HG03442 (cell line): ENCODE data around the gene IL16.

ENCODE experiments used
- ATAC-seq: cut with Tn5 transposase; IDR thresholded peaks from one replicate; pipeline ENCODE4 v1.9.1; 2021; ENCODE audit warnings: mild to moderate bottlenecking, moderate library complexity; ENCODE audit not compliant: unreplicated experiment

Gene IL16

GRCh38 chr15:81289910-81290309, 93.2 kb downstream of the IL16 start:
- no peak for ATAC-seq

DNA sequence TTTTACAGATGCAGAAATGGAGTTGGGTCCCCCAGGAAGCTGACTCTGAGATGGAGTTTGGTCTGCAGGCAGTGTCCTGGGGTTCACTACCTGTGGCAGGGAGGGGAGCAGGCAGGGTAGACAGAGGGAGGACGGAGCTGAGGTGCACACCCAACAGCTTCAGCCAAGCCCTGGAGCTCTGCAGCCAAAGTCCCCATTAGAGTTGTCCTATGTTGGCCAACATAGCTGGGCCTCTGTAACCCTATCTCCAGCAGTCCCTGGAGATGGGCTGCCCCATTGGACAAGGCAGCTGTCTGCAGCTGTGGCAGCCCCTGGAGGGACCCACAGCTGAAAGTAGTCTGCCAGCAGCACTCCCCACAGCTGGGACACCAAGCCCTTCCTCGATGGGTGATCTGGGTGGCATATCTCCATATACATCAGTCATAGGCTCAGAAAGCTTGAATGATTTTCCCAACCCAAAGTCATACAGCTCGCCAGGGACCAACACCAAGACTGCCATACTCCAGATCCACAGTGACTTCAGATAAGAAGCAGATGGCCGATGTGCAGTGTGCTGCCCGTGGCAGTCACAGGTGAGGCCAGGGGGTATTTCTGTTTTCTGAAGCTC, 95.3 kb downstream of the IL16 start:
- peak; percentile 1 for ATAC-seq

- ATAC-seq, result peak; percentile 37
Measured at GRCh38 chr15:81292523-81293001, 95.9 kb downstream of the IL16 start.

GRCh38 chr15:81293728-81294515, 97.2 kb downstream of the IL16 start:
- ATAC-seq, result peak; percentile 57

DNA sequence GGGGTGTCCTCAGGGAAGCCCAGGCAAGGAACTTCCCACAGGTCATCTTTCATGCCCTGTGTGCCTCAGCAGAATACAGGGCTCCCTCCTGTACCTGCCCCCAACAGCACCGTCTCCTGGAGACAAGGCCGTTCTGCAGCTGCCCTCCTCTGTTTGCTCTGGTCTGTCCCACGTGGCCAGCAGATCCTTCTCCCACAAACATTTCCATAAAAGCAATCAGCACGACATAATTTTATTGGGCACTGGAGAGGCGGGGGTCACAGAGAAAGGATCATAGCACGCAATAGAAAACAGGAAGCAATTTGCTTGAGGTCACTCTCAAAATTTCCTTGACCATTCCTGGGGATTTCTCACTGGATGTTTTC, 97.8 kb downstream of the IL16 start:
- ATAC-seq, result no peak

DNA sequence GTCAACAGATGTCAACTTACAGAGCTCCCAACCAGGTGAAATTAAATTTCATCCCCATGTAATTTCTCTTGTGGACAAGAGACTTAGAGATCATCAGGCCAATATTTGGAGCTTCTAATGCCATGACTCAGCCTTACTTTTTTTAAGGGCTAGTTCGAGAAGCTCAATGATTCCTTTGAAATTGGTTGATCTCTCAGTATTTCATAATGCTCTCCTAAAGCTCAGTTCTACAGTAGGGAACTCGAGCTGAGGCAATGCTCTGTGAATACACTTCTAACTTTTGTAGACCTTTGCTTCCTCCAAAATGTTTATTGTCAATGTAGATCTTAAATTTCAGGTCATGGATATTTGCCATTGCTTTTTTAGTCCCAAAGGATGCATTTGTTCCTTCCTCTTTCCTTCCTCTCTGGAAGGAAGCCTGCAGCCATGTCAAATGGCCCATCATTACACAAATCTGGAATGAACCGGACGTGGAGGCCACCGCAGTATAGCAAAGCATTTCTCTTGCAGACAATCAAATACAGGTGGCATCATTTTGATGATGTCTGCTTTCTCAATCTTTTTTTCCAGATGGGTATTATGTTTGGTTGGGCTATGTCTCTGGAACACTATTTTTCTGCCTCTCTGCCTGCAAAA, 98.9 kb downstream of the IL16 start:
- ATAC-seq, result no peak

- no peak for ATAC-seq
Measured at GRCh38 chr15:81296186-81296585, 99.5 kb downstream of the IL16 start.

DNA sequence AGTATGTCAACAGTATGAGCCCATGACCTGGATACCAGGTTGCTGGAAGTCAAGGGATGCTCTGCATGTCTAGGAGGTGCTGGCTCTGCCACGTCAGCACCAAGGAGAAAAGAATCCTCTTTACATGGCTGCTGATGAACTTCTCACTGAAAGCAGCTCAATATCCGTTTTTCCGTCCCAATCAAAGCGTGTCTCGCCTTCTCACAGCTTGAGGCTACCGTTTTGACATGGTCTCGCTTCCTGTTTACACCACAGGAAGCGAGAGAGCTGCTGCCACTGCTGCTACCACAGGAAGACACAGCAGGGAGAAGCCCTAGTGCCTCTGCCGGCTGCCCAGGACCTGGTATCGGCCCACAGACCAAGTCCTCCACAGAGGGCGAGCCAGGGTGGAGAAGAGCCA, 100.0 kb downstream of the IL16 start:
- peak; percentile 40 for ATAC-seq

- ATAC-seq, result no peak
Measured at GRCh38 chr15:81297147-81297572, 100.5 kb downstream of the IL16 start.

- no peak for ATAC-seq
Measured at GRCh38 chr15:81297603-81298575, 101.2 kb downstream of the IL16 start.

DNA sequence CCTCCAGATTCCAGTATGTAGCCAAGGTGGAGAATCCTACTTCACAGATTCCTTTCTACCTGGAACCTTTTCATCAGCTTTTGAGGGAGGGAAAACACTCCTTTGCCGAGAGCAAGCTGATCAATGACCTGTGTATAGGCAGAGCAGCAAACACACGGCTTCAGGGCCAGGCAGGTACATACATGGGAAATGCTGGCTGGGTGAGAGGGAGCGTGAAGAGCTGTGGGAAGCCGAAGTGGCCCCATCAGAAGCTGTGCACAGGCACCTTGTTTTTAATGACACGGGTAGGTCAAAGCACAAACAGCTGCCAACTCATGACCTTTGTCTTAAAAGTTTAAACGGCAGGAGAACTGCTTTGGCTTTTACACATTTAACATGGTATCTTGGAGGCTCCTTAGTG, 101.9 kb downstream of the IL16 start:
- ATAC-seq, result no peak

GRCh38 chr15:81299156-81299555, 102.5 kb downstream of the IL16 start:
- no peak for ATAC-seq

GRCh38 chr15:81299630-81300273, 103.1 kb downstream of the IL16 start:
- no peak for ATAC-seq

- no peak for ATAC-seq
Measured at GRCh38 chr15:81301385-81301784, 104.7 kb downstream of the IL16 start.

DNA sequence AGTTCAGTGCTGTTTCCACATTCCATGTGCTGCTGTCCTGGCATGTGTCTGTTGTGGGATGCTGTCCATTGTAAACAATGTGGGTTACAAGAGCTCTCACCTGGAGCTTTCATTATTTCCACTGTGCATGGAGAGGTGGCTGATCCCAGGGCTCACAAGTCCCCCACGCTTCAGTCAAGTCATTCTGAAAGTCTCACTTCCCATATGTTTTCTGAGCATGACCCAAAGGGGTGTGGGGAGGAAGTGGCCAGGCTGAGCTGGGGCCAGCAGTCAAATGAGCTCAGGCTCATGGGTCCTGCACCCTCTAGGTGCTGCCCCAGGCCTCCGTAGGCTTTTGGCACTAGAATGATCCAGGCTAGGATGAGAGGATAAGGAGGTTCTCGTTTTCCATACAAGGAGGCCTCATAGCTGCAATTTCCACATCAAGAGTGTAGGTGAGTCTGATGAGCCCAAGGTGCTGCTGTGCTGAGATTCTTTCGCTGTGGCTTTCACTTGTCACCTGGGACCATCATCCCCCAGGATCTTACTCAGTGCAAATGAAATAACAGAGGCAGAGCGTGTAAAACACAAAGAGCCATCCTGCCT, 105.2 kb downstream of the IL16 start:
- peak; percentile 82 for ATAC-seq

DNA sequence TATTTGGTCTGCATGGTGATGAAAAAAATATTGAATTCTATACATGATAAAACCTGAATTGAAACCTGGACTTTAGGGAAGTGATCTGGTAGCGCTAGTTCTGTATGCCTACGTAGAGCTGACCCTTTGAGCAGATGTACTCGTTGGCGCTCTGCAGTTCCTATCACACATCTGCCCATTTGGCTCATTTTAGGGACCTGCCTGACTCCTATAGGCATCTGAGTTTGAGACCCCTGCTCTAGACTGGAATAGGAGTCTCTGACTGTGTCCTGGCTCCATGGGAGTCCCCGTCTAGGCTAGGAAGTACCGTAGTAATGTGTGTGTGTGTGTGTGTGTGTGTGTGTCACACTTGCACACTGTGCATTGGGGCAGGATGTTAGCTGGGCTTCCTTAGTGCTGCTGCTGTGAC, 106.0 kb downstream of the IL16 start:
- ATAC-seq, result no peak

GRCh38 chr15:81303244-81304225, 106.9 kb downstream of the IL16 start:
- ATAC-seq, result no peak

- ATAC-seq, result no peak
Measured at GRCh38 chr15:81304226-81304625, 107.5 kb downstream of the IL16 start.

DNA sequence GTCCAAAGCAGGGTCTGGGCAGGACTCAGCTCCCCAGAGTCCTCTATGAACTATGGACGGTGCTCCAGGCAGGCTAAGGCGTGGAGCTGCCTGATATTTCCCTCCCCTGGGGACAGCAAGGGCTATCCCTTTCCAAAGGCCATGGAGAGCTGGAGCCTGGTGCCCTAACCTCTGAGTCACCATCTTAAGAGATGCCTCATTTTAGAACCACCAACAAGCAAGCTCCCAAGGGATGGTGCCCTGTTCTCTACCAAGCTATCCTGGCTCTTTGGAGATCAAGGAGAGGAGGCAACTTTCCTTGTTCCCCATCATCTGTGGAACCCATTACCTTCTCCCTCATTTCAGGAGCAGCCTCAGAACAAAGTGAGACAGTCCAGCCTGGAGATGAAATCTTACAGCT, 111.6 kb downstream of the IL16 start:
- ATAC-seq, result no peak
